GM19395 (cell line): Measurements from ENCODE around the gene PARD3B.

Experiments
- ATAC-seq: cut with Tn5 transposase; IDR thresholded peaks from one replicate; pipeline ENCODE4 v1.9.1; 2021; ENCODE audit warnings: mild to moderate bottlenecking, moderate library complexity; ENCODE audit not compliant: unreplicated experiment

Gene PARD3B

GRCh38 chr2:204654669-204655068 is 109.4 kb downstream of the PARD3B start:
- ATAC-seq: no peak

GRCh38 chr2:204655101-204655500 is 109.8 kb downstream of the PARD3B start:
- ATAC-seq: no peak

- ATAC-seq: no peak
These were observed 110.4 kb downstream of the PARD3B start for GRCh38 chr2:204655626-204656025.

- no peak for ATAC-seq
These were observed 111.7 kb downstream of the PARD3B start for GRCh38 chr2:204657024-204657423.

- ATAC-seq: no peak
These were observed 117.7 kb downstream of the PARD3B start for GRCh38 chr2:204662956-204663355.

- no peak for ATAC-seq
These were observed 118.6 kb downstream of the PARD3B start for GRCh38 chr2:204663816-204664425.

GRCh38 chr2:204664708-204665121 is 119.4 kb downstream of the PARD3B start:
- no peak for ATAC-seq

- no peak for ATAC-seq
These were observed 119.9 kb downstream of the PARD3B start for GRCh38 chr2:204665207-204665606.

GRCh38 chr2:204665771-204666170 is 120.5 kb downstream of the PARD3B start:
- no peak for ATAC-seq

GRCh38 chr2:204667990-204668389 is 122.7 kb downstream of the PARD3B start:
- ATAC-seq: no peak

GRCh38 chr2:204669382-204669781 is 124.1 kb downstream of the PARD3B start:
- ATAC-seq: no peak

- no peak for ATAC-seq
These were observed 124.8 kb downstream of the PARD3B start for GRCh38 chr2:204670124-204670523.

GRCh38 chr2:204670756-204671155 is 125.5 kb downstream of the PARD3B start:
- ATAC-seq: no peak

- no peak for ATAC-seq
These were observed 127.5 kb downstream of the PARD3B start for GRCh38 chr2:204672772-204673171.

- ATAC-seq: no peak
These were observed 128.6 kb downstream of the PARD3B start for GRCh38 chr2:204673877-204674276.

GRCh38 chr2:204678031-204678430 is 132.8 kb downstream of the PARD3B start:
- ATAC-seq: no peak

- no peak for ATAC-seq
These were observed 135.3 kb downstream of the PARD3B start for GRCh38 chr2:204680576-204680975.

- no peak for ATAC-seq
These were observed 136.1 kb downstream of the PARD3B start for GRCh38 chr2:204681412-204681811.

- ATAC-seq: no peak
These were observed 138.1 kb downstream of the PARD3B start for GRCh38 chr2:204683384-204683783.

GRCh38 chr2:204686406-204686805 is 141.1 kb downstream of the PARD3B start:
- ATAC-seq: no peak

- ATAC-seq: no peak
These were observed 142.5 kb downstream of the PARD3B start for GRCh38 chr2:204687776-204688175.

- no peak for ATAC-seq
These were observed 146.7 kb downstream of the PARD3B start for GRCh38 chr2:204691911-204692510.

GRCh38 chr2:204692790-204693189 is 147.5 kb downstream of the PARD3B start:
- ATAC-seq: no peak
